Measurements from ENCODE around the gene INHBB.

GRCh38 chr2:120396861-120397811 is 51.2 kb downstream of the INHBB start:
- TF ChIP-seq CTCF (IDR thresholded peaks at IDR 0.05; ENCODE audit: poor library complexity, severe bottlenecking) (no peak), EP300 (conservative IDR thresholded peaks at IDR 0.05; ENCODE audit: poor library complexity, severe bottlenecking) (no peak), RAD21 (conservative IDR thresholded peaks at IDR 0.05) (no peak), REST (IDR thresholded peaks at IDR 0.05; ENCODE audit: borderline replicate concordance) (no peak)

Measured in neural cell (in vitro differentiated cells).